NCI-H2227 (cell line): ENCODE results near the gene BOLA3.
"Not testable (repeated sequence)": the region's sequence is repeated elsewhere in the genome, so short reads cannot be mapped to it uniquely, and the experiment has no call there.

Experiments
- DNase-seq: peaks from one replicate; lab custom pipeline; 2025; ENCODE audit not compliant: unreplicated experiment; lab: John Stamatoyannopoulos, UW

The BOLA3 gene

GRCh38 chr2:74147727-74148456 lies at the start of gene BOLA3:
BOLA3 (minus strand) TSS chr2:74147912; CDS start chr2:74147874, 38 bp downstream.
- DNase-seq: peak; percentile 88

GRCh38 chr2:74197049-74197448 lies 49.3 kb upstream of the BOLA3 start:
- DNase-seq: no peak

- no peak for DNase-seq
Observed at GRCh38 chr2:74194799-74195198, 47.1 kb upstream of the BOLA3 start.

- DNase-seq: no peak
Observed at GRCh38 chr2:74191596-74192380, 44.1 kb upstream of the BOLA3 start.

GRCh38 chr2:74188696-74189095 lies 41.0 kb upstream of the BOLA3 start:
- DNase-seq: no peak

GRCh38 chr2:74188018-74188601 lies 40.4 kb upstream of the BOLA3 start:
- no peak for DNase-seq

GRCh38 chr2:74186706-74187105 lies 39.0 kb upstream of the BOLA3 start:
- DNase-seq: not testable (repeated sequence)

GRCh38 chr2:74186038-74186437 lies 38.3 kb upstream of the BOLA3 start:
- no peak for DNase-seq

GRCh38 chr2:74183878-74184277 lies 36.2 kb upstream of the BOLA3 start:
- DNase-seq: no peak

- DNase-seq: peak; percentile 55
Observed at GRCh38 chr2:74181739-74182138, 34.0 kb upstream of the BOLA3 start.

- no peak for DNase-seq
Observed at GRCh38 chr2:74179063-74179865, 31.6 kb upstream of the BOLA3 start.

- DNase-seq: peak; percentile 99
Observed at GRCh38 chr2:74178211-74179062, 30.7 kb upstream of the BOLA3 start, which contains the start of gene MOB1A. MOB1A (minus strand) TSS chr2:74178879; CDS start chr2:74178674, 205 bp downstream.

GRCh38 chr2:74177696-74178095 lies 30.0 kb upstream of the BOLA3 start:
- DNase-seq: no peak

- DNase-seq: no peak
Observed at GRCh38 chr2:74174909-74175308, 27.2 kb upstream of the BOLA3 start.

GRCh38 chr2:74168739-74169138 lies 21.0 kb upstream of the BOLA3 start:
- no peak for DNase-seq

- DNase-seq: no peak
Observed at GRCh38 chr2:74164761-74165160, 17.0 kb upstream of the BOLA3 start.

- no peak for DNase-seq
Observed at GRCh38 chr2:74162951-74163350, 15.2 kb upstream of the BOLA3 start.

- no peak for DNase-seq
Observed at GRCh38 chr2:74155830-74156229, 8.1 kb upstream of the BOLA3 start.

- no peak for DNase-seq
Observed at GRCh38 chr2:74152954-74153353, 5.2 kb upstream of the BOLA3 start.
